GM19372 (cell line): Measurements from ENCODE around the gene CSRP1.
"Not testable (repeated sequence)": the region's sequence is repeated elsewhere in the genome, so short reads cannot be mapped to it uniquely, and the experiment has no call there.

ENCODE experiments used
- ATAC-seq: cut with Tn5 transposase; IDR thresholded peaks from one replicate; pipeline ENCODE4 v1.9.1; 2021; ENCODE audit warnings: mild to moderate bottlenecking, low read depth, moderate library complexity; ENCODE audit not compliant: unreplicated experiment

The CSRP1 gene

GRCh38 chr1:201506557-201507359 lies at the start of gene CSRP1:
CSRP1 (minus strand) TSS chr1:201507123; CDS start chr1:201496303, 10,820 bp downstream.
- ATAC-seq, result peak; percentile 90

GRCh38 chr1:201555593-201555945 lies 48.6 kb upstream of the CSRP1 start:
- ATAC-seq, result no peak

GRCh38 chr1:201554789-201555592 lies 48.1 kb upstream of the CSRP1 start:
- ATAC-seq, result no peak

- ATAC-seq, result no peak
These were observed 47.3 kb upstream of the CSRP1 start for GRCh38 chr1:201554190-201554600.

GRCh38 chr1:201553496-201554189 lies 46.7 kb upstream of the CSRP1 start:
- ATAC-seq, result no peak

GRCh38 chr1:201552941-201553351 lies 46.0 kb upstream of the CSRP1 start:
- no peak for ATAC-seq

GRCh38 chr1:201551877-201552731 lies 45.2 kb upstream of the CSRP1 start:
- ATAC-seq, result no peak

- no peak for ATAC-seq
These were observed 44.2 kb upstream of the CSRP1 start for GRCh38 chr1:201551096-201551495.

- not testable (repeated sequence) for ATAC-seq
These were observed 42.6 kb upstream of the CSRP1 start for GRCh38 chr1:201549522-201549921.

- ATAC-seq, result no peak
These were observed 39.0 kb upstream of the CSRP1 start for GRCh38 chr1:201545851-201546492.

GRCh38 chr1:201544710-201545109 lies 37.8 kb upstream of the CSRP1 start:
- no peak for ATAC-seq

GRCh38 chr1:201543871-201544642 lies 37.1 kb upstream of the CSRP1 start:
- no peak for ATAC-seq

GRCh38 chr1:201542309-201543035 lies 35.5 kb upstream of the CSRP1 start:
- no peak for ATAC-seq

GRCh38 chr1:201540846-201541735 lies 34.2 kb upstream of the CSRP1 start:
- ATAC-seq, result no peak

GRCh38 chr1:201539561-201540431 lies 32.9 kb upstream of the CSRP1 start:
- no peak for ATAC-seq
